Effector CD8-positive, alpha-beta T cell (primary cell): Measurements from ENCODE around the gene CROCC2.

ENCODE experiments used
- DNase-seq: peaks from one replicate; lab custom pipeline; 2025; lab: John Stamatoyannopoulos, UW

CROCC2 gene

DNA sequence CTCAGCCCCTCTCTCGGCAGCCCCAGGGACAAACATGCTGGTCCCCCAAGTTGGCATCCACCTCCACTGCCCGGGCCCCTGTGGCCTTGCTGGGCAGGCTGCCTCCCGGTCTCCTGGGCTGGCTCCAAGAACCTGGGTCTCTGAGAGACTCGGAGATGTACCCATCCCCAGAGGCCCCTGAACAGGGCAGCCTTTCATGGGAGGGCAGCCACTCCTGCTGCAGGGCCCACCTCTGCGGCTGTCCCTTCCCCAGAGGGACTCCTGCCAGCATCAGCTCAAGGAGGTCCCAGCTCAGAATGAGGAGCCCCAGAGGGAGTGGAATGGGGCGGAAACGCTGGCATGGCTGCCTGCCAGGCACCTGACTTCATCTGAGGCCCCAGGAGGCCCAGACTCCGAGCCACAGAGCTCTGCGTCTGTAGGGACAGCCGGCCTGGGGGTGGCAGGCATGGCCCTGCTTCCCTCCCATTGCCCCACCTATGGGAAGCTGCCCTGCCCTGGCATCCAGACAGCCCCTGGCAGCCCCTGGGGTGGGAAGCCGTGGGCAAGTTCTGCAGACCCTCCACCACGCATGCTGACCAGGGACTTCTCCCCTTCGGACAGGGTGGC lies 857 bp upstream of the CROCC2 start:
- no peak for DNase-seq

DNA sequence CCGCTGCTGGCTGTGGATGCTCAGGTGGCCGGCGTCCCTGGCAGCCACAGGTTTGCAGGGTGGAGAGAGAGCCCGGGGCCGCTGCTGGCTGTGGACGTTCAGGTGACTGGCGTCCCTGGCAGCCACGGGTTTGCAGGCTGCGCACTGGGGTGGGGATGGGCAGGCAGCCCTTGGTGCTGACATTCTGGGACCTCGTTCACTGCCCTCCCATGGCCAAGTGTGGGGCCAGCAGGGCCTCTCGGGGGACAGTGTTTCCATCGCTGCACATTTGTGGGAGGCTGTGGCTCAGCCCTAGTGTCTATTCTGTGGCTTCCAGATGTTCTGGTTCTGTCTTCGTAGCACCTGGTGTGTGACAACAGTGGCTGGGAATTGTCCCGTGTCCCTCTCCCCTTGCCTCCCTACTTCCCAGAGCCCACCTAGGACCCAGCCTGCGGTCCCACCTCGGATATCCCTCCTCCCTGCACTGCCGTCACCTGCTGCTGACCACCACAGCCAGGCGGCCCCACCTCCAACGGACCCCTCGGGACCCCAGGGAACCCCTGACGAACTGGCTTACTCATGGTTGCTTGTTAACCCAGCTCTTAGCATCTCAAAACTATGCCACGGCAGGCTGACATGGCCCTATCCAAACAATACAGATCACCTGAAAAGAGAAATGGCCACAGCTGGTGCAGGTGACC lies 915 bp downstream of the CROCC2 start:
- DNase-seq, result no peak

DNA sequence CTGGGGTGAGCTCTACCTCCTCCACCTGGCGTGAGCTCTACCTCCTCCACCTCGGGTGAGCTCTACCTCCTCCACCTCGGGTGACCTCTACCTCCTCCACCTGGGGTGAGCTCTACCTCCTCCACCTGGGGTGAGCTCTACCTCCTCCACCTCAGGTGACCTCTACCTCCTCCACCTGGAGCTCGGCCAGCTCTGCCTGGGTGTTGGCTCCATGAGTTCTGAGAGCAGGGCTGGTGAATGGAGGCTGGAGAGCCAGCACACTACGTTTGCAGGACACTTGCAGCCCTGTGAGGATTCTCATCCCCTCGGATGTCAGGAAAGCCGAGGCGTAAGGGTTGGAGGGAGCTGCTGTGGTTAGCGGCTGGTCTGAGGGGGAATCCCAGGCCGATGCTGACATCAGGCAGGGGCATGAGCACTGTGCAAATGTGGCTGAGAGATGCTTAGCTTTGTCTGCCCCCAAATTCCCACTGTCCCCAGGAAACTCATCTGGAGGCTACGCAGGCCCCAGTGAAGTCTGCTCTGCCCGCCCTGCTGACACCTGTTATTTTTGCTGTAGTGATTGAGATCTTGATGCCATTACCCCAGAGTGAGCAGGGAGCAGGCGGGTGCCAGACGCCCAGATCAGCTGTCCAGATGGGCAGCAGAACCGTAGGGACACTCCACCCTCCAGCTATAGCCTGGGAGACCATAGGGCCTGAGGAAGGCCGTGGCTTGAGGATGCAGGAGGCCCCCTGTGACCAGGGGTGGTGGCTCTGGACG lies 3.3 kb downstream of the CROCC2 start:
- DNase-seq, result no peak

DNA sequence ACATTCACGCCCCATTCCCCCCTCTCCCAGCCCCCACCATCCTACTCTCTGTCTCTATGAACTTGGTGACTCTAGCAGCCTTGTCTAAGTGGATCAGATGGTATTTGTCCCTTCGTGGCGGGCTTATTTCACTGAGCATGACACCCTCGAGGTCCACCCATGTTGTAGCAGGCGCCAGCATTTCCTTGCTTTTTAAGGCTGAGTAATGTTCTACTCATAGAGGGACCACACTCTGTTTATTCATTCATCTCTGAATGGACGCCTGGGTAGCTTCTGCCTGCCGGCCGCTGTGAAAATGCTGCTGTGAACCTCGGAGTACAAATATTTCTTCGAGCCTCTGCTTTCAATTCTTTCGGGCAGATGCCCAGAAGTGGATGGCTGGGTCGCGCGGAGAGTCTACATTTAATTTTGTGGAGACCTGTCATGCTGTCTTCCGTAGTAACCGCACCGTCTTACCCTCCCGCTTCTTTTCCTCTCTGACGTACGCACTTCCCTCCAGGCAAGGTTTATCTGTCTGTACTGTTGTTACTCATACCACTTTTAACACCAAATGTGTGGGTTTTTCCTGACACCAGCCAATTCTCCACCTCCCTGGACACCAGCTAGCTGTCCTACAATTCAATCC lies 5.6 kb downstream of the CROCC2 start:
- DNase-seq, result no peak

DNA sequence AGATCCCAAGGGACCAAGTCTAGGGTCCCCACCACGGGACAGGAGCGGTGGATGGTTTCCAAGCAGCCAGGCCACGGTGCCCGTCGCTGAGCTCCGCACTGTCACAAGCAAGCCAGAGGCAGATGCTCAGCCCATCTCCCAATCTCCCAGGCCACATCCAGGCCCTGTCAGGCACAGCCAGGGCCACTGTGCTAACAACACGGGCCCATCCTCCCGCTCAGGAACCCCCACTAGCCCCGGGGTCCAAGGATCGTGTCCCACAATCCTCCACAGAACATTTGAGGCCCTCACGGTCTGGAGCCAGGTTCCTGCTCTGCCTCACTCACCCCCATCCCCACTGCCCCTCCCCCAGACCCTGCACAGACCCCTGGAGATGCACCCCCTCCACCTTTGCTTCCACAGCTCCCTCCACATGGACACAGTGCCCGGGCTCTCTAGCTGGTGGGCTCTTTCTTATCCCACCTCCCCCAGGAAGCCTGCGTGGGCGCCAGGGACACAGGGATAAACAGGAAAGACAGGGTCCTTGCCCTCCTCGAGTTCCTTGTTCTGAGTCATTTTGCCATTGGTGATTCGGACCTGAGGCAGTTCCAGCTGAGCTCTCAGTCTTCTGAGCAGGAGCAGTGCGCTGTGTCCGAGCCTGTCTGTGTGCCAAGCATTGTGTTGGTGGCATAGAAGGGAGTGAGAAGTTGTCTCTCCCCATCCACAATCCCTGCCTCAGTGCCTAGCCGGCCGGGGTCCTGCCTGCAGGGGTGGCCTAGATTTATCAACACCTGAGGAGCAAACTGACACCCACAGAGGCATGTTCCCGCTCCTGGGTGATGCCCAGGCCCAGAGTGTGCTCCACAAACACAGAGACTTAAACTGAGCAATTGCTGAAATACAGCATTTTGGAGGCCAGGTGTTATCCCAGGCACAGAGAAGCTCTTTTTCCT lies 7.0 kb downstream of the CROCC2 start:
- DNase-seq, result no peak

DNA sequence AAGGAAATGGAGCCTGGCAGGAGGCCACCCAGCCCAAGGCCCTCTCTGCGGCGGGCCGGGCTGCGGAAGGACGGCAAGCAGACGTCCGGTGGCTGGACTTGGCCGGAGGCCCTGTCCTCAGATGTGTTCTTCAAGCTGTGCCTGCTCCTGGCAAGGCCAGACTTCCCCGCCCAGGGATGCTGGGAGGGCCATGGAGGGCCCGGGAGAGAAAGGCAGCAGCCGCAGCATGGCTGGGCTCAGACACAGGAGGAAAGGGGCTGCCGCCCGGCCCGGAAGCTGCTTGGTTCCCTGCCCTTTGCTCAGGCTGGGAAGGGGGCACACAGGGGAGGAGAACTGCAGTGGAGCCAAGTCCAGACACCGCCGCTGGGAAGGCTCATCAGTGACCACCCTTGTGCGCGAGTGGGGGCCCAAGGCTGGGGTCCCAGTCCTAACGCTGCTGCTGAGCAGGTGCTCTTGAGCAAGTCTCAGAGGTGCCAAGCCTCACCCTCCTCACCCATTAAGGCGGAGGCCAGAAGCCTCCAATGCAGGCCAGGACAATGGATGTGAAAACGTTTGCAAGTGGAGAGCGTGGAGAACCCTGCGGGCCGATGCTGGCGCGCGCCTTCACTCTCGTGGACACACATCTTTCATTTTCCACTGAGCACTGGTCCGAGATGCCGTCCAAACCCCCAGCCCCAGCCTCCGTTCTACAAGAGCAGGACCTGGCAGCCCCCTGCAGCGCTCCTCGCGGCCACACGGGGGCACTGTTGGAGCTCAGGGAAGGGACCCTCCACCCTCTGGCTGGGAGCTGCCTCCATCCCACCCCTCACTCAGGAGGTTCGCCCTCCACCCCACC lies 7.9 kb downstream of the CROCC2 start:
- DNase-seq, result peak; percentile 54

DNA sequence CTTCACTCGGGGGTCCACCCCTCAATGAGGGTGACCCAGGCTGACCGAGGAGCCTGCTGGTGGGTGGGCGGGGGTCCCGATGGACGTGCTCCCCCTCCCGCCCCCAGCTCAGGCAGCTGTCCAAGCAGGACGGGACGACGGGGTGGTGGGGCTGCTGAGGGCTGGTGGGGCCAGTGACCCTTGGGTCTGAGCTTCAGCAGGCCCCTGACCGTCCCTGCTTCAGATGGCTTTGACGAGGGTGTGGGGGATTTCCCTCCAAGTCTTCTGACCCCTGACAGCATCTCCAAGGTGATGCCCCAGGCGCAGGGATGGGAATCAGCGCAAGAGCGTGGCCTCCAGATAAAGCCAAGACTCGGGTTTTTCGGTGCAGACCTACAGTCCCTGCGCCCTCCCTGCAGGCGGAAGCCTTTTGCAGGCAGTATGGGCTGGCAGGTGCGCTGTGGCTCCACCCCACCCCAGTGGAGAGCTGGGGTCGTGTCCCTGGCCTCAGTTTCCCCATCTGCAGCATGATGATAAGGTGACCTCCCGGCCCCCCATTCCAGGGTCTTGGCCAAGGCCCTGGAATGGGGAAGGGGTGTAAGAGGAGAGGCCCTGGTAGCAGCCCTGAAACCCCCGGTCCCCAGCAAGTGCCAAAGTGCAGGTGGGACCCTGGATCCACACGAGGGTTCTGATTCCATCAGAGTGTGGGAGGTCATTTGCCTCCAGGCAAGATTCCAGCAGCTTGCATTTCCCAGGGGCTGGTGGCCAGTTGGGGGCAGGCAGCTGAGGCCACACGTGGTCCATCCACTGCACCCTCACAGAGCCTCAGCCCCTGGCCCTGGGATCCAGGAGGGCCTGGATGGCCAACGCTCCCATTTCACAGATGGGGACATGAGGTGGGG lies 8.7 kb downstream of the CROCC2 start:
- no peak for DNase-seq

DNA sequence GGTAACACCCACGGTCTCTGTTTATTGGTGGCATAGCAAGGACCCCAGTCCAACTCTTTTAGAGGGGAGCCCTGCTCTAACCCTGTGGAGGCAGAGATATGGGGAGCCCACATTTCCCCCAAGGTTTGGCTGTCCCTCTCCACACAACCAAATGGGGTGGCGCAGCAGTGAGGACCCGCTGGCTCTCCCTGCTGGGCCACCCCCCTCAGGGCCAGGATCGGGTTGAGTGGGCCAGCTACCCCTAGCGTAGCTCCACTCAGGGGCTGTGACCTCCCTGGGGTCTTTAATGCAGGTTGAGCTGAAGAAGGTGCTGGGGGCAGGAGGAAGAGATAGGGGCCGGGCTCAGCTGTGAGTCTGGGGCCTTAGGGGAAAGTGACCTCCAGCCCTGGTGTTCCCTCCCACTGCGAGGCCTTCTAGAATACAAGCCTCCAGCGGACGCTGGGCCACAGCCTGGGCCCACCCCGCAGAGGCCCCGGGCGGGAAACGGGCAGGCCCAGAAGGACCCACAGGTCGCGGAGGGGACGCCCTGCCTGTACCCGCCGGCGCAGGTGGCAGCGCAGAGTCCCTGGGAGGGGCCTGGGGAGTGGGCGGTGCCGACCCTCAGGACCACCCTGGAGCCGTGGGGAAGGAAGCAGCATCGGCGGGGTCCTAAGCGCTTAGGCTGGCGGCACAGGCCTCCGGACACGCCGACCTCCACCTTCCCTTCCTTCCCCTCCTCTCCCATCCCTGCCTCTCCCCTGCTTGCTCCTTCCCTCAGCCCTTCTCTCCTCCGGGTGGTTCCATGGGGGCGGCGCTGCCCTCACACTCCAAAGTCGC lies 9.6 kb downstream of the CROCC2 start:
- DNase-seq, result no peak

DNA sequence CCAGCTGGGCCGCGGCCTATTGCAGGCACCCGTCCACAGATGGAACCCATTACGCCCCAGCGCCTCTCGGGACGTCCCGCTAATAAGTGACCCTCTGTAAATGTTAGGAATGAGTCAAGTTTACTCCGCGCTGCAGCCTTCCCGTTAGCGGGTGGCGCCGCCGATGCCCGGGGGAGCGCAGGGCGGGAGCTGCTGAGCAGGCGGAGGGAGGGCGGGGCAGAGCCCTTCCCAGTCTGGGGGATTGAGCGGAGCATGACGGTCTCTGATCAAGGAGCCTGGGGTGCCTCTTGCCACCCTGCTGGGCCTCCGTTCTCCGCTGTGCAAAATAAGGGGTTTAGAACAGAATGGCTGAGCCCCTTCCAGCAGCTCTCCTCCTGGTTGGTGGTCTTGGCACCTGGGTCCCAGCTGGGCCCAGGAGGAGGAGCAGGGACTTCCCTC lies 10.5 kb downstream of the CROCC2 start:
- DNase-seq, result no peak

DNA sequence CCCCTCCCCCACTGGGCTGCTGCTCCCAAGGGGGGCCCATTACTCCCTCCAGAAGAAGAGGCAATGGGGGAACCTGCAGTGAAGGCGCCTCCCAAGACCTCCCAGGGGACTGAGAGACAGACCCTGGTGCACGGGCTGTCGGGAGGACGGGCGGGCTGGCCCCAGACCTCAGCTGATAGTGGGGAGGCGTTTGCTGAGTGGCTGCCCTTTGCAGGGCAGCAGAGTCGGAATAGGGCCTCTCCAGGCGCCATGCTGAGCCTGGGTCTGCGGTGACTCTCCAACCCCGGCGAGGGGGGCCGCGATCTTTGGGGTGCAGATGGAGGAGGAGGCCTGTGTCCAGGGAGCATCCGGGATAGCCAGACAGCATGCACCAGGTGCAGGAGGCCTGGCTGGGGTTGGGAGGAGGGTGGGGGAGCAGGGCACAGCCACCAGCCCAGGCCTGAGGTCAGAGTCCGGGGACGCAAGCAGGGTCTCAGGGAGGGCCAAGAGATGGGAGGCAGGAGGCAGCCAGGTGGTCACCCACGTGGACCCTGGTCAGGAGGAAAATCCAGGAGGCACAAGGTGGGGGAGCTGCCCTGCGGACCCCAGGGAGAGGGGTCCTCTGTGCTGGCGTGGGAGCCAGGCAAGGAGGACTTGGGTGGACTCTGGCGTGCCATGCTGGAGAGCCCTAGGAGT lies 11.0 kb downstream of the CROCC2 start:
- no peak for DNase-seq

DNA sequence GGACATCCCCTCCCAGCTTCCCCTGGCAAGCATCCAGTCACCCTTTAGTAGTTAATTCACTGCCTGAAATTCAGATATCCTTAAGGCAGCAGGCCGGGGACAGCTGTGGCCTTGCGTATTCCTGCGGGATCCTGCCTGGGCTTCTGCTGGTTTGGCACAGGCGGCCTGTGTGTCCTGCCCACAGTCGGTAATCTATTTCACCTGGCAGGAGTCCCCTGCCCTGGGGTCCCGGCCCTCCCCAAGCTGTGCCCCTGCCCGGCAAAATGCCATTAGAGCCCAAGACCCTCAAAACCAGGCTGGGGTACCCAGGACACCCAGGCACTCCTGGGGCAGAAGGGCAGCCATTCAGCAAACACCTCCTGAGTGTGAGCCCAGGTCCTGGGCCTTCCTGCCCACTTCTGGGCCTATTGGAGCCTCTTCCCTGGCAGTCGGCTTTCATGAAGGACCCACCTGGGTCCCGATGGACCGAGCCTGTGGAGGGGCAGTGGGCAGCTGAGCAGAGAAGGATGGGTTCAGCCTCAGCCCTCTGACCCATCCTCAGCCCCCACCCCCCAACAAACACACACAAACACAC lies 11.6 kb downstream of the CROCC2 start:
- DNase-seq, result no peak

DNA sequence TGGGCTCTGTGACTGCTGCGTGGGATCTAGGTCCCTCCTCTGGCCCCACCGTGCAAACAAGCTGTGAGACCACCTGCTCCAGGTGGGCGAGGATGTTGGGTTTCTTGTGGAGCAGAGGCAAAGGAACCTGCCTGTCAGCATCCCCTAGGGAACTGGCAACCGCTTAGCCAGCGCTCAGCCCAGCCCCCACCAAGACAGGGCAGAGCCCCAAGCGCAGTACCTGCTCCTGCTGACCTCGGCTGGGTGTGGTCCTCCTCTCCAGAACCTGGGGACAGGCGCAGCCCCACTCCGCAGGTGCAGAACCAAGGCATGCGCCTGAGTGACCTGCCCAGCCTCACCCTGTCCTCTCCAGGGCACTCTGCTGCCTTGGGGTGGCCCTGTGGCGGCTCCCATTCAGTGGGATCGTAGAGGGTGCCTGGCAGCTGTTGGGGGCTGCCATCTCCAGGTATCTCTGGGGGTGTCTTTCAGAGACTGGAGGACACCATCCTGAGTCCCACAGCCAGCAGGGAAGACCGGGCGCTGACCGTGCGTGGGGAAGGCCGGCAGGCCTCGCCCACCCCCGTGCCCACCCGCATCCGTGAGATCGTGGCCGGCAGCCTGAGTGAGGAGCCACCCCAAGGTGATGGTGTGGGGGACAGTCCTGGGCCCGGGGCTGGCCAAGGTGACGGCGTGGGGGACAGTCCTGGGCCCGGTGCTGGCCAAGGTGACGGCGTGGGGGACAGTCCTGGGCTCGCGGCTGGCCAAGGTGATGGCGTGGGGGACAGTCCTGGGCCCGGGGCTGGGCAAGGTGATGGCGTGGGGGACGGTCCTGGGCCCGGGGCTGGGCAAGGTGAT lies 12.3 kb downstream of the CROCC2 start:
- no peak for DNase-seq

DNA sequence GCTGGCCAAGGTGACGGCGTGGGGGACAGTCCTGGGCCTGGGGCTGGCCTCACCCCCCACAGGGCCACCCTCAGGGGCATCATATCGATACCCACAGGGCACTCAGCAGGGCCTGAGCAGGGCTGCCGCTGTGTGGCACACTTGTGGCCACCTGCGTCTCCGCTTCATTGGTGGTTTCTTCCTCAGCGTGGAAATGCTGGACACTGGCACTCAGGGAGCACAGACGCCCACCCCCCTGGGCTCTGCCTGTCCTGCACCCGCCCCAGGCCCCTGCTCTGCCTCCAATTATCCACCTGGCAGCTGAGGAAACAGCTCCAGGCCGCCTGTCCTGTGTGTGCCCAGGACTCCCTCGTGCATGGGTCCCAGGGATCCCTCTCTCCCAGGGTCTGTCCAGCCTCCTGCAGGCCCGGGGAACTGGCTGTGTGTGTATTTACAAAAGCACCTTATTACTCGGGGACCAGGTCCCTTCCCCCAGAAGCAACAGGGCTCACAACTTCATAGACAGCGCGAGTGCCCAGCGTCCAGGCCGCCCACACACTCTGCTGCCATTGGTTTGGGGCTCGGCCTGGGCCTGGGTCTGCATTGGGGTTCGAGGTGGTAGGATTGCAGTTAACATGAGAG lies 13.1 kb downstream of the CROCC2 start:
- DNase-seq, result no peak

DNA sequence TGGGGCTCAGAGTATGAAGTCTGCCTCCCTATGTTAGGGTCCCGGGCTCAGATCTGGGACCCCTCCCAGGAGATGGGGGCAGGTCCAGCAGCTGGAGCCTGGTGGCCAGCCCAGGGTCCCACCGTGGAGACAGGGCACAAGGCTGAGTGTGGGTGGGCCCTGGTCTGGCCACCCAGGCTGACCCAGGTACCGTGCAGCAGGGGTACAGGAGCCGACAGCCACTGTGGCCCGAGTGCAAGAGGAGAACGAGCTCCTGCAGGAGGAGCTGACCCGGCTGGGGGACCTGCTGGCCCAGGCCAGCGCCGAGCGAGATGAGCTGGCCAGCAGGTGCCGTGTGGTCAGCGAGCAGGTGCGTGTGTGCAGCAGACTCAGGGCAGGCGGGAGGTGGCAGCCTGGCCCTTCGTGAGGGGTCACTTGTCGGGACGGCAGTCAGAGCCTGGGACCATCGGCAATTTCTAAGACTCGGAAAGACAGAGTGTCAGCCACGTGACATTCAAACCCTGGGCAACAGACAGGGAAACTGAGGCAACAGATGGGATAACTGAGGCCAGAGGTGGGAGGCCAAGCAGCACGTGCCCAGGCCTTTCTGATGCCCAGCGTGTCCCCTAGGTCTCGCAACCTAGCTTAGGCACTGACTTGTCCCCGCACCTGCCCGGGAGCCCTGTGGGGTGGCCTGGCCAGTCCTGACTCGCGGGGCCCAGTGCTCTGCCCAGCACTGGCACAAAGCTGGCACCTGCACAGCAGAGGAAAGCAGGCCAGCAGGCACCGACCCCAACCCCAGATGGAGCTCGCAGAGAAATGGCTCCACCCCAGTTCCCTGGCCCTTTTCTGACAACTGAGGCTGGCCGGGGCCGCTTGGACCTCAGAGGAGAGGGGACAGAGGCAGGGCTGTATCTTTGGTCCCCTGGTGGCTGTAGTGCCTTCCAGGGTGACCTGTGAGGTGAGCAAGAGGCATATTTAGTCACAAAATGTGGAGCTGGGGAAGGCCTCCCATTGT lies 13.9 kb downstream of the CROCC2 start:
- DNase-seq, result no peak

DNA sequence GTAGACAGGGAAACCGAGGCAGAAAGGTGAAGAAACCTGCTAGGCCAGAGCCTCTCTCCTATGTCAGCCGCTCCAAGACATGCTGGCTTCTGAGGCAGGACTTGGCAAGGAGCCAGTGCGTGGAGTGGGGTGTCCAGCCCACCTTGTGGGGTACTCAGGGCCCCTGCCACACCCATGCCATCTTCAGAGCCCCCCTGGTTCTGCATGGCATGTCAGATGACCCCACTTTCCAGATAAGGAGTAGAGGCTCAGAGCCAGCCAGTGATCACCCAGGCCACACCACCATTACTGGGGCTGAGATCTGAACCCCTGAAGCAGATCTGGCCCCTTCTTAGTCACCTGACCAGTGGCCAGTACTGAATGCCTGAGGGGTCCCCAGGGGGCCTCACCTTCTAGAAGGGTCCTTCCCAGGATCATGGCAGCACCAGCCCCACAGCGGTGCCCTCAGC lies 14.7 kb downstream of the CROCC2 start:
- DNase-seq, result no peak
